DMS114 treated with DMSO at 0.1 percent for 48 hours (cell line): ENCODE results near the gene SYNJ2.

Experiments used
- DNase-seq: peaks from one replicate; lab custom pipeline; 2025; ENCODE audit not compliant: unreplicated experiment; lab: John Stamatoyannopoulos, UW

SYNJ2 gene

DNA sequence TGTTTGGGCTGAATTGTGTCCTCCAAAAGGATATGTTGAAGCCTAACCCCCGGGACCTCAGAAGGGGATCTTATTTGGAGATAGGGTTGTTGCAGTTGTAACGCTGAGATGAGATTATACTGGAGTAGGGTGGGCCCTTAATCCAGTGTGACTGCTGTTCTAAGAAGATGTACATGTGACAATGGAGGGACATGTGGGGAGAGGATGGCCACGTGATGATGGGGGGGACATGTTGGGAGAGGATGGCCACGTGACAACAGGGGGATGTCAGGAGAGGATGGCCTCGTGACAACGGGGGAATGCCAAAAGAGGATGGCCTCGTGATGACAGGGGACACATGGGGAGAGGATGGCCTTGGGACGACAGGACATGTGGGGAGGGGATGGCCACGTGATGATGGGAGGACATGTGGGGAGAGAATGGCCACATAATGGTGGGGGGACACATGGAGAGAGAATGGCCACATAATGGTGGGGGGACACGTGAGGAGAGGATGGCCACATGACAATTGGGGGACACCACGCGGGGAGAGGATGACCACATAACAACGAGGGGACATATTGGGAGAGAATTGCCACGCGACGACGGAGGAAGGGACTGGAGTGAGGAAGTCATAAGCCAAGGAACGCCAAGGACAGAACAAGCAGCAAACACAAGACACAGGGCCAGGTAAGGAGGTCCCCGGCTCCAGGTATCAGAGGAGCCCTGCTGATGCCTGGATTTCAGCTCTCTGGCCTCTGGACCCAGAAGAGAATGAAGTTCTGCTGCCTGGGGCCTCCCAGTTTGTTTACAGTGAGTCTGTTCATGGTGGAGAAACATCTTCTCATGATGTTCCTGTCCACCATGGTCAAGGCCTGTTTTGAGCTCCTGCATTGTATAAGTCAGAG lies 29.2 kb downstream of the SYNJ2 start:
- no peak for DNase-seq

DNA sequence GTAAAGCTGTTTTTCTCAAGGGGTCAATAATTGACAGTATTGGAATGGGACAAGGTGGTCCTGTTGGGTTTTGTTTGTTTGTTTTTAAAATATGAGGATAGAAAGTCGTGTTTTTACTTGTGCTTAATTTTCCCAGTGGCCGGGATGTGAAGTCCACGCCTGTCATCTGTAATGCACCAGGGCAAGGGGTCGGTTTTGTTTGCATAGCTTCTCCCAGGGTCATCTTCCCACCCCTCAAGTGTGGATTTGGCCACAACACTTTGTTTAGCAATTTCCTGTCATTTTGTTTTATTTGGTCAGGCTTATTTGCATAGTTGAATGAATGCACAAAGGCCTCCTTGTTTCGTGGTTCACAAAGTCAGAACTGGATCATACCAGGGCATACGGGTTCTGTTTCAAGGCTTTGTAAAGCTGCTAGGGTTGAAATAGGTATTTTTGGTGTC lies 29.8 kb downstream of the SYNJ2 start:
- no peak for DNase-seq

DNA sequence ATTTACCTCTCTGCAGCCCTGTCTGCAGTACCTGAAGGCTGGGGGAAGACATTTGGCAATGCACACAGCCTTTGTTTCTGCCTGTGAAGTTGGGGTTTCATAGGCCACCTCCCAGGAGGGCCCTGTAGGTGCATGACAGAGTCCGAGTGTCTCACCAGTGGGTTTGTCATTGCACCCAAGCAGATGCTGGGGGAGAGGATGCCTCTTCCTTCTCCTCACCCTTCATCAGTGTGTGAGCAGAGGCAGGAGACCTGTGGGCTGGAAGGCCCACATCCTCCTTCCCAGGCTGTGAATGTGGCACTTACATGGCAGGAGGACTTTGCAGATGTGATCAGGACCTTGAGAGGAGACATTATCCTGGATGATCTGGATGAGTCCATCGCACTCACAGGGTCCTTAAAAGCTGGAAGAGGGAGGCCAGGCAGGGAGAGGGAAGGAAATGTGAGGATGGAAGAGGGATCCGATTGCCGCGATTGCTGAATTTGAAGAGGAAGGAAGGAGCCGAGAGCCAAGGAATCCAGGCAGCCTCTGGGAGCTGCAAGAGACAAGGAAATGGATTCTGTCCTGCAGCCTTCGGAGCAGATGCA lies 30.4 kb downstream of the SYNJ2 start:
- no peak for DNase-seq

DNA sequence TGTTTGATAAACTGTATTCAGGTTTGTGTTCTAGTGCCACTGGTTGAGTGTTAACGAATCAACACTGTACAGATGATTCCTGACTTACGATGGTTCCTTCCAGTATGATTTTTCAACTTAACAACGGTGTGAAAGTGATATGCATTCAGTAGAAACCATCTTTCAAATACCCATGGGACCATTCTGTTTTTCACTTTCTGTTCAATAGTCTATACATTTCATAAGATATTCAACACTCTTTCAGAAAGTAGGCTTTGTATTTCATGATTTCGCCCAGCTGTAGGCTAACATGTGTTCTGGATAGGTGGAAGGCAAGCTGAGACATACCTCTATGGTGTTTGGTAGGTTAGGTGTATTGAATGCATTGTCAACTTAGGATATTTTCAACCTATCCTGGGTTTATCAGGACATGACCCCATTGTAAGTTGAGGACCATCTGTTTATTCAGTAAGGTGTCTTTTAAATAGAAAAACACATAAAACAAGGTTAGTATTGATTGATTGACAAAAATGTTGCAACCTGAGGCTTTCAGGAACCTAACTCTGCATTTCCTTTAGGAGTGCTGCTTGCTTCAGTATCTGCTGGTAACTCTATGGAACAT lies 32.3 kb downstream of the SYNJ2 start:
- DNase-seq: no peak

DNA sequence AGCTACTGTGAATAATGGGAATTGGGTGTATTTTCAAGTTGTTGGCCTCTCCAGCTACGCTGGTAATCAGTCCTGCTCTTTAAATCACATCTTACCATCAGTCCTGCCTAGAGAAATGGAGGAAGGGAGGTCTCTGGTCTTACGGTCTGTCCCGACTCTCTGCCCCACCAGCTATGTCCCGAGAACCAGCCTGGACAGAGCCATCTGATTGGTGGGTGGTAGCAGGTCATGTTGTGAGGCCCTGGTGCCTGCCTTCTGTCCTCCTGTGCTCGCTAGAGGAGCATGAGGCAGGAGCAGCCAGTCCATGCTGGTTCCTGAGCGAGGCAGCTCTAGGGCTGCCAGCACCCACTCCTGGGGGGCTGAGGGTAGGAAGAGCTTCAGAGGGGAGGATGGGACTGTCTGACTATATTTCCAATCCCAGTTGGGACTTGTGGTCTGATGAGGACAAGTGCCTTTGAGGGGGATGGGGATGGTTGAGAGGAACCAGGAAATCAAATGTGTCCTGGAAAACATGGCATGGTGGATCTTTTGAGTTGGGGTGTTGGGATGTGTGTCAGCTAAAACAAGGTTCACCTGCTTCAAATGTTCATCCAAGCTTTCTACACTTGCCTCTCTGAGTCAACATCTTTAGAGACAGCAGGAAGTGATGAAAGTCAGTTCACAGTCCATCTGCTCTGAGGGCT lies 33.0 kb downstream of the SYNJ2 start:
- DNase-seq: no peak

DNA sequence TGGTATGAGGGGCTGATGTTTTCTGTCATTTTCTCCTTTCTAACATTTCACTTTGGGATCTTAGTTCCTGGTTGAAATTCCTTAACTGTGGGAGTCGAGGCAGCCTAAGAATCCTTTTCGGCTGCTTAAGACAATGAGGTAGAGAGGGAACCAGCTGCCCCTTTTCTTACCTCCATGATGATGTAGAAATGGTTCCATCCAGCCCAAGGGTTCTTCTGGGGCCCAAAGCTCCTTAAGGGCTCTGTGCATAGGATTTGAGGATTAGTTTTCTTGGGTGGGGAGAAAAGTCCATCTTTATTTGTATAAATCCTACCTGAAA lies 33.5 kb downstream of the SYNJ2 start:
- DNase-seq: no peak

DNA sequence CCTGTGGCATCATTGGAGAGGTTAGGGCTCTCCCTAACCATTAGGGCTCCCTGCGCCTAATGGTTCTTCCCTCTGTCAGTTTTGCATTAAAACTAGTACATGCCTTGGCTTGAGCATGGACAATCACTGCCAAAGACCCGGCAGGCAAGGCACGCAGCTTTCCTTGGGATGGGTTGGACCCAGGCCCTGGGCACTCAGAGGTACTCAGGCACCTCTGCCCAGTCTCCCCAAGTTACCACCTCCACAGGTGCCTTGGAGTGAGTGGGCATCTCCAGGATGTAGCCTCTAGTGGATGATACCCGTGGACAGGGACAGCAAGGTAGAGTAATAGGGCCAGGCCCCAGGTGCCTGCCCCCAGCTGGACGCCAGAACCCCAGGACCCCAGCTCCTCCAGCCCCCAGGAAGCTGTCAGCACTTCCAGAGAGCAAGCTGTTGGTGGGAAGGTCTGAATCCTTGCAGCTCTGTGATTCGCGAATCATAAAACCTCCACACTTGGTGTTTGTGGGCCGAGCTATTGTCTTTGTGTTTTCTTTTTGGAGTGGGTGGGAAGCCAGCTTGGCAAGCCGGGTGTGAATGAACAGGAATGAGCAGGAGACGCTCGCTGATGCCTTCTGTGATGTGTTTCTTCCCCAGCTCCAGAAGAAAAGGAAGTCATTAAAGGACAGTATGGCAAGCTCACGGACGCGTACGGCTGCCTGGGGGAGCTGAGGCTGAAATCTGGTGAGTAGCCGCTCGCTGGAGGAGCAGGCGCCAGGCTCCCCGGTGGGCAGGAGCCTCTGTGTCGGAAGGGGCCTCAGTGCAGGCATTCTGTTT lies 35.1 kb downstream of the SYNJ2 start:
- no peak for DNase-seq

DNA sequence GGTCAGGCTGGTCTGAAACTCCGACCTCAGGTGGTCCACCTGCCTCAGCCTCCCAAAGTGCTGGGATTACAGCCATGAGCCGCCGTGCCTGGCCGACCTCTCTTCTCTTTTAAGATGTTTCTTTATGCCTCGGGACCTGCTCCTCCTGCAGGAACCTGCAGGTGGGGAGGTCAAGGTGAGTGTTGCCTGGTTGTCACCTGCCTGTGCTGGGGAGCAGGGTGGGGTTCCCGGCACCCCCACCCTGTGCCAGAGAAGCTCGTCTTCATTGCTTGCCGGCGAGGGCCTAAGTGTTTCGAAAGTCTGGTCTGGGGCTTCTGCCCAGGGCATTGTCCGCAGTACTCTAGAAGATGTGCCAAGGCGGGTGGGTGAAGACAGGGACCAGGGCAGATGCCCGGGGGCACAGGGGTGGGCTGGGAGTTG lies 36.0 kb downstream of the SYNJ2 start:
- no peak for DNase-seq

DNA sequence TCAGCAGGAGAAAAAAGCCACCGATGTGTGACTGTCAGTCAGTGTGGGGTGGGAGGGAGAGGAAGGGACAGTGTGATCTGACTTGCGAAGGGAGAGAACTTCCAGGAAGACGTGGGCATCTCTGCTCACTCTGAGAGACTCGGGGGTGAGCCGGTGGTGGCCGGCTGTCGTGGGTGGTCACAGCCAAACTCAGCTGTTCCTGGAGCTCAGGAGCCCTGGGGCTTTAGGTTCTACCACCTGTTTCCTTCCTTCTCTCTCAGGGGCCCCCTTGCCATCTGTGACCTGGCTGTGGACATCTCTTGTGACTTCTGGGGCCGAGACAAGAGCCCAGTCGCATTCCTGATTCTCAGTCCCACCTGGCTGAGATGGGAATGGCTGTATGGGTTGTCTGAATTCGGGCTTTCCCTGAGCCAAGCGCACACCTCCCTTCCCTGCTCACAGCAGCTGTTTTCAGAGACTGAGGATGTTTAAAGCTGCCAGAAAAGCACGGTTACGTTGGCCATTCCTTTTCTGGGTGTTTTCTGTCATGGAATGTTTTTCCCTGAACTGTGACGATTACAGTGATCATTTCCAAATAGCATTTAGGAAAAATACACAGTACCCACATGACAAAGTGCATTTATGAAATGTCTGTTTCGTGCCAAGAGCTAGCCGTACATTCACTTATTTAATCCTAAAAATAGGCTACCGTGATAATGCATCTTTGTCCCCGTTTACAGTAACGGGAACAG lies 36.5 kb downstream of the SYNJ2 start:
- DNase-seq: no peak

DNA sequence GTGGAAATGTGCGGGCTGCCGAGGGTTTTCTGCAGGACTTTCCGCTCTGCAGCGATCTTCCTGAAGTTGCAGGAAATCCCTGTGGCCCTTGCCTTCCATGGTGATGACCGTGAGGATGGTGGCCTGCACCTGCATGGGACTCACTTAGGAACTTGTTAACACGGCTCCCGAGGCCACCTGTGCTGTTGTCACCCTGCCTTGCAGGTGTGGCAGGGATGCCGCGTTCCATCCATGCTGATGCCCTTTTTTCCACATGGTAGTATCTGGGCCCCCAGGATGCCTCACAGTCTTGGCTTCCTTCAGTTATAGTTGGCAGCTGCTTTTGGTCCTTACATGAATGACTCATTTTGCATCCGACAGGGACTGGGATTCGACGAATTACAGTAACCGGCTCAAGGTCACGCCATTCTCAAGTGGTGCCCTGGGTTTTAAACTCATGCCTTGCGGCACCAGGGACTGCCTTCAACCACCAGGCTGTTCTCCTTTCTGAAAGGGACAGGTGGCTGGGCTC lies 37.2 kb downstream of the SYNJ2 start:
- no peak for DNase-seq

DNA sequence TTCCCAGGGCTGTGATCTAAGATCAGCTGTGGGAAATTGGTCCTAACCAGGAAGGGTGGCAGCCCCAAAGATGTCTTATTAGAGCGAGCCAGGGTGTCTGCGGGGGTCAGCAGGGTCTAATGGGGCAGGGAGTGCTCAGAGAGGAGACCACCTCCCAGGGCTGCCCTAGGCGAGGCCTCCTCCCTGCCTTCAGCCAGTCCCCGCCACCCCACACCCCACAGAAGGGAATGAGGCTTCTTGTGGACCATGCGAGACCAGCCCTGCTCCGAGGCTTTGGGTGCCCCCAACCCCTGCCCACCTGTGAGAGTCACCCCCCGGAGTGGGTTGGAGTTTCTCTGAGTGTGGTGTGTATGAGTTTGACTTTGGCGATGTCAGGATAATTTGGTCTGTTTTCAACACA lies 37.8 kb downstream of the SYNJ2 start:
- DNase-seq: no peak

DNA sequence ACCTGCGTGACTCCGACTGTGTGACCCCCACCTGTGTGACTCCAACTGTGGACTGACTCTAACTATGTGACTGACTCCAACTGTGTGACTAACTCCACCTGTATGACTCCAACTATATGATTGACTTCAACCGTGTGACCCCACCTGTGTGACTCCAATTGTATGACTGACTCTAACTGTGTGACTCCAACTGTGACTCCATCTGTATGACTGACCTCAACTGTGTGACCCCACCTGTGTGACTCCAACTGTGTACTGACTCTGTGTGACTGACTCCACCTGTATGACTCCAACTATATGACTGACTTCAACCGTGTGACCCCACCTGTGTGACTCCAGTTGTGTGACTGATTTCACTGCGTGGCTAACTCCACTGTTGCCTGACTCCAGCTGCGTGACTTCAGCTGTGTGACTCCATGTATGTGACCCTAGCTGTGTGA lies 38.6 kb downstream of the SYNJ2 start:
- DNase-seq: no peak

DNA sequence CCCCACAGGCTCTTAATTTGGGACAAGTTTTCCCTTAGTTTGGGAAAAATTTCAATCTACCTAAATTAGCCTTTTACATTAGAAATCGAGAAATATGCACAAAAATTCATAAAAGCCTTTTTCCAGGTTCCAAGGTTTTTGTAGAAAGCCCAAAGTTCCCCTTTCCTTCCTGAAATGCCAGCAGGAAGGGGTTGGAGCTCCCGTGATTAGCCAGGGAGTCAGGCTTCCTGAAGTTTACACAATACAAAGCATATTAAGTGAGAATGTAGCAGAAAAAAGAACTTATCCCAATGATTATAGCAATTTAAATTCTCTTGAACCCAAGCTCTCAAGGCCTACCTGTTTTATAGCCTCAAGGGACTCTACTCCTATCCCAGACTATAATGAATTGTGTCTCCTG lies 39.1 kb downstream of the SYNJ2 start:
- DNase-seq: no peak

DNA sequence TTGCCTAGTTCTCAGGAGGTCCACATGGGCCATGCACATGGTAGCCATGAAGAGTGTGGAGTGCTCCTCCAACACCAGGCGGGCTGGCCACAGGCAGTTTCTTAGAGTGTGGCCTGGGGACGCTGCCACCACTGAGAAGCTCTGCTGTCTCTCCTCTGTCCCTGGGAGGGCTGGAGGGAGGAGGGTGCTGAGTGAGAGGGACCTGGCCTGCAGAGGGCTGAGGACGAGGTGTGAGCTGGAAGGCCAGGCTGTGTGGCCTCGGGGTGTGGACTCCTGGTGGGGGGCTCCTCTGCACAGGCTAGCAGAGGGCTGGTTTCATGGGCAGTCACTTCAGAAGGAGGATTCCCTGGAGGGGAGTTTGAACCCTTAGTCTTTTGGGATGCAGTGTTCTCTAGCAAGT lies 39.7 kb downstream of the SYNJ2 start:
- DNase-seq: no peak

DNA sequence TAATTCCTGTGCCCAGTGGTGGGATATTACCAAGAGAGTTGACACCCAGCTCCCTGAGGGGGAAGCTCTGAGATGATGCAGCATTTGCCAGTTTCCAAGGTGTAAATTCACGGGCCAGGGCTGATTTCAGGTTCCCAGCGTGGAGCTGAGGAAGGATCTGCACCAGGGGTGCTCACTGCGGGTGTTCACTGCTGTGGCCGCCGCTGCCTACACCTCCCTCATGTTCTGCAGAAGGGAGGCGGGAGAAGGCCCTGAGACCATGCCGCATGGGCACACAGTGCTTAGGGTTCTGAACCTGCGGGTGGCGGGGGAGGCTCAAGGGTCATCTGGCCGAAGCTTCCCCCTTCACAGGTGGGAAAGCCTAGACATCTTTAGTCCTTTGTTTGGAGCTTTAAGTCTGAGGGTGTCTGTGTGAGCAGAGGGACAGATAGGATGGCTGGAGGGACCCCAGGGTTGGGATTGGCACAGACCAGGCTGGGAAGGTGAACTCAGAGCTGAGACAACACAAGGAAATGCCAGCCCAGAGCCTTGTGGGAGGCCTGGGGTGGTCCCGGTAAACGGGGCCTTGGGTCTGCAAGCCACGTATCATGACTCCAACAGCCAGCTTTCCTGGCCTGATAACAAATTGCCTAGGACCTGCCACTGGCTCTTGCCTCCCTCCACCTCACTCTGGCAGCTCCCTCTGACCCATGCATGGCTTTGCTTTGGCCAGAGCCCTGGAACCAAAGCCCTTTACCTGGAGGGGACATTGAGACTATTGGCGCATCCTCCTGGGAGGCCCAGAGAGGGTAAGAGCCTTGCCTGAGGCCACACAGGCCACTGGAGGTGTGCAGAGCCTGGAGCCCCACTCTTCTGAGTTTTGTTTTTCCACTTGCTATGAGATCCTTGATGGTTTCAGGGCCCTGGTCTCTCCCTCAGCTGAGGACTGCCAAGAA lies 40.4 kb downstream of the SYNJ2 start:
- no peak for DNase-seq

DNA sequence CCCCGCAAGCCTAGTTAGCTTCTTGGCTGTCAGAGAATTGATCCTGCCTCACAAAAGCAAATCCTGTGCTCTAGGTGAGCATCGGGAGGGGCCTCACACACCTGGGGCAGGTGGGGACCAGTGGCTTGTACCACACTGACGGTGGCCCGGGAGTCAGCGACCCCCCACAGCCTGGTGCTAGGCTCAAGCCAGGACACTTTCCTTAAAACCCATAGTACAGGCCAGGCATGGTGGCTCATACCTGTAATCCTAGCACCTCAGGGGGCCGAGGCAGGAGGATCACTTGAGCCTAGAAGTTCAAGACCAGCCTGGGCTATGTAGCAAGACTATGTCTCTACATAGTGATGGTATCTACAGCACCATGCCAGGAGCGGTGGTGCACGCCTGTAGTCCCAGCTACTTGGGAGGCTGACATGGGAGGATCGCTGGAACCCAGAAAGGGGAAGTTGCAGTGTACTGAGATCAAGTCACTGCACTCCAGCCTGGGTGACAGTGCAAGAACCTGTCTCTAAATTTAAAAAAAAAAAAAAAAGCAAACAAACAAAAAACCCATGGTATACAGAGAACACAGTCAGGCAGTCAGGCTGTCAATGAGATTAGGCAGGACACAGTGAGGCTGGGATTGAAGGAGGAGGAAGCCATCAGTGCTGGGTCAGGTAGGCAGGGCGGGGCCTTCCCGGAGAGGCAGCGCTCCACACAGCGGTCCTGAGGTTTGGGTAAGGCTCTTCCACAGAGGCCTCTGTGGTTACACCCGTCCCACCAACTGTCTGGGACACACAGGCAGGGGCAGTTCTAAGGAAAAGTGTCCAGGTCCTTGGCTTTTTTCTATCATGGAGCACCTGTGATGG lies 41.3 kb downstream of the SYNJ2 start:
- DNase-seq: no peak

DNA sequence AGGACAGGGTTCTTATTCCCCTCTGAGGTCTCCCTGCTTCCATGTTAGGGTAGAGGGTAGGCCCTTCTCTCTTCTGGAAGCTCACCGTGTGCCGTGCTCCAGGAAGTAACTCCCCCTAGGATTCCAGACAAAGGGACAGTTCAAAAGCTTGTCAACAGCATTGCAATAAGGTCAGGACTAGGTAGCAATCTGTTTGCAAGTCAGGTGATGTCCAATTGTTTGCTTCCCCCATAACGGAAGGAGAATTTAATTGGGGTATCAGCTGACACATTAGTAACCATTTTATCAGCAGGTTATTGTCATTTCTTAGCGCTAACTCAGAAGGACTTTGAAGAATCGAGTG lies 41.9 kb downstream of the SYNJ2 start:
- no peak for DNase-seq
